Neural cell (in vitro differentiated cells): ENCODE data around the gene WNT7A.

Source experiments
- CTCF ChIP-seq: fragments of 450-650 bp; IDR thresholded peaks from 2 replicates; pipeline ENCODE4 v1.5.1; 2014; ENCODE audit warnings: antibody characterized with exemption, mild to moderate bottlenecking, moderate library complexity; ENCODE audit not compliant: poor library complexity, severe bottlenecking
- POLR2AphosphoS5 ChIP-seq: IDR thresholded peaks from 2 replicates; pipeline ENCODE4 v1.6.1; 2012

- TF ChIP-seq CTCF: no peak
- no peak for TF ChIP-seq POLR2AphosphoS5
These were observed 84.1 kb downstream of the WNT7A start for GRCh38 chr3:13795816-13796215.
